GM12865 (cell line): Measurements from ENCODE around the gene KCNQ4.

ENCODE experiments used
- DNase-seq: peaks from one replicate; pipeline ENCODE4 v3.0.0; 2010; ENCODE audit warnings: low read depth
- H3K4me3 ChIP-seq: 2 replicates; pipeline ENCODE4 v1.5.1; 2011; ENCODE audit warnings: mild to moderate bottlenecking, low read depth, low read length, control low read depth
- TF ChIP-seq, protein P1 (sequence below): IDR thresholded peaks from 2 replicates; pipeline ENCODE4 v1.5.1; 2011; ENCODE audit warnings: low read length, control low read depth, low read depth, inconsistent platforms; ENCODE audit not compliant: insufficient read depth; ENCODE audit errors: missing control alignments

The KCNQ4 gene

DNA sequence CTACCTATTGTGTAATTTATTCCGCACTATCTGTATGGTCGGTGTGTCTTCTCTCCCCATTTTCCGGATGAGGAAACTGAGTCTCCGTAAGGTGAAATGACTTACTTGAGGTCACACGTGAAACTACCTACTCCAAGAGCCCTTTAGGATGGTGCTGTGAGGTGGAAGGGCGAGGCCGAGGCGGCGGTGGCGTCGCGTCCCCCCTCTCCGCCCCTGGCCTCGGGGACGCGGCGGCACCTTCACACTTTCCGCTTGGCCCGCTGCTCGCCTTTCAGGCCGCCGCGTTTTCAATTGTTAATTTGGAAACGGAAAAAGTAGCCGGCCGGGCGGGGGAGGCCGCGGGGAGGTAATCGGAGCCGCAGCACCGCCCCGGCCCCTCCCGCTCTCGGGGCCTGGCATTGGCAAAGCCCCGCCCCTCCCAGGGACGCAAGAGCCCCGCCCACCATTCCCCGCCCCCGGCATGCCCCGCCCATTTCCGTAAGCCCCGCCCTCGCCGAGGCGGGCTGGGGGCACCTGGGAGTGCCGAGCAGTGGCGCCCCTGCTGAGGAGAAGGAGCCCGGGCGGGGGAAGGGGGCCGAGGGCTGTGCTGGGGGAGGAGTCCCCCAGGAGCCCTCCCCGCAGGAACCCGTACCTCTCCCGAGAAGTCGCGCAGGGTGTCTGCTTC, 18.6 kb downstream of the KCNQ4 start:
- H3K4me3 ChIP-seq, result peak overlapping the region; percentile 32
- DNase-seq, result peak; percentile 90
- TF ChIP-seq, protein P1, sequence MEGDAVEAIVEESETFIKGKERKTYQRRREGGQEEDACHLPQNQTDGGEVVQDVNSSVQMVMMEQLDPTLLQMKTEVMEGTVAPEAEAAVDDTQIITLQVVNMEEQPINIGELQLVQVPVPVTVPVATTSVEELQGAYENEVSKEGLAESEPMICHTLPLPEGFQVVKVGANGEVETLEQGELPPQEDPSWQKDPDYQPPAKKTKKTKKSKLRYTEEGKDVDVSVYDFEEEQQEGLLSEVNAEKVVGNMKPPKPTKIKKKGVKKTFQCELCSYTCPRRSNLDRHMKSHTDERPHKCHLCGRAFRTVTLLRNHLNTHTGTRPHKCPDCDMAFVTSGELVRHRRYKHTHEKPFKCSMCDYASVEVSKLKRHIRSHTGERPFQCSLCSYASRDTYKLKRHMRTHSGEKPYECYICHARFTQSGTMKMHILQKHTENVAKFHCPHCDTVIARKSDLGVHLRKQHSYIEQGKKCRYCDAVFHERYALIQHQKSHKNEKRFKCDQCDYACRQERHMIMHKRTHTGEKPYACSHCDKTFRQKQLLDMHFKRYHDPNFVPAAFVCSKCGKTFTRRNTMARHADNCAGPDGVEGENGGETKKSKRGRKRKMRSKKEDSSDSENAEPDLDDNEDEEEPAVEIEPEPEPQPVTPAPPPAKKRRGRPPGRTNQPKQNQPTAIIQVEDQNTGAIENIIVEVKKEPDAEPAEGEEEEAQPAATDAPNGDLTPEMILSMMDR, result no peak

GRCh38 chr1:40802742-40803113, 19.1 kb downstream of the KCNQ4 start:
- H3K4me3 ChIP-seq, result no peak overlapping the region

GRCh38 chr1:40803447-40803846, 19.9 kb downstream of the KCNQ4 start:
- TF ChIP-seq, protein P1, result no peak
- DNase-seq, result no peak
- no peak overlapping the region for H3K4me3 ChIP-seq

More at GRCh38 chr1:40802742-40803113, 19.1 kb downstream of the KCNQ4 start:
- no peak for DNase-seq
- TF ChIP-seq, protein P1, result no peak

- TF ChIP-seq, protein P1, result no peak
- H3K4me3 ChIP-seq, result no peak overlapping the region
- DNase-seq, result no peak
Observed at GRCh38 chr1:40803902-40804301, 20.3 kb downstream of the KCNQ4 start.

- no peak for DNase-seq
- TF ChIP-seq, protein P1, result no peak
- no peak overlapping the region for H3K4me3 ChIP-seq
Observed at GRCh38 chr1:40806240-40806639, 22.7 kb downstream of the KCNQ4 start.

GRCh38 chr1:40806731-40807695, 23.4 kb downstream of the KCNQ4 start:
- no peak overlapping the region for H3K4me3 ChIP-seq
- DNase-seq, result no peak
- TF ChIP-seq, protein P1, result no peak
